Measurements from ENCODE around the gene MYH8.

The MYH8 gene

GRCh38 chr17:10352893-10353292, 68.9 kb downstream of the MYH8 start:
- Histone ChIP-seq H3K9me3 (ENCODE audit: low read length) (no peaks in the 10 kb centered on the region), H4K20me1 (ENCODE audit: insufficient read depth, low read length) (no peaks in the 10 kb centered on the region), H3K36me3 (ENCODE audit: insufficient read depth, low read length) (no peaks in the 10 kb centered on the region), H3K4me2 (ENCODE audit: low read length) (no peak overlapping the region), H3K4me3 (ENCODE audit: low read depth, low read length, poor library complexity, severe bottlenecking) (no peak overlapping the region), H3K27me3 (ENCODE audit: insufficient read depth, low read length) (no peaks in the 10 kb centered on the region), H2AFZ (ENCODE audit: low read length) (no peak overlapping the region), H3K9me2 (ENCODE audit: low read depth, low read length) (no peaks in the 10 kb centered on the region), H3K4me1 (ENCODE audit: insufficient read depth, low read length, severe bottlenecking) (no peaks in the 10 kb centered on the region), H3F3A (ENCODE audit: insufficient read depth, low read length) (no peaks in the 10 kb centered on the region), H3K79me2 (ENCODE audit: insufficient read depth, low read length) (no peaks in the 10 kb centered on the region), H3K27ac (ENCODE audit: low read depth, low read length, poor library complexity, severe bottlenecking) (no peak overlapping the region), H3K9ac (ENCODE audit: low read length) (no peak overlapping the region)
- TF ChIP-seq EZH2 (IDR thresholded peaks at IDR 0.05; ENCODE audit: borderline replicate concordance, low read length): no peak
- TF ChIP-seq, protein P1, sequence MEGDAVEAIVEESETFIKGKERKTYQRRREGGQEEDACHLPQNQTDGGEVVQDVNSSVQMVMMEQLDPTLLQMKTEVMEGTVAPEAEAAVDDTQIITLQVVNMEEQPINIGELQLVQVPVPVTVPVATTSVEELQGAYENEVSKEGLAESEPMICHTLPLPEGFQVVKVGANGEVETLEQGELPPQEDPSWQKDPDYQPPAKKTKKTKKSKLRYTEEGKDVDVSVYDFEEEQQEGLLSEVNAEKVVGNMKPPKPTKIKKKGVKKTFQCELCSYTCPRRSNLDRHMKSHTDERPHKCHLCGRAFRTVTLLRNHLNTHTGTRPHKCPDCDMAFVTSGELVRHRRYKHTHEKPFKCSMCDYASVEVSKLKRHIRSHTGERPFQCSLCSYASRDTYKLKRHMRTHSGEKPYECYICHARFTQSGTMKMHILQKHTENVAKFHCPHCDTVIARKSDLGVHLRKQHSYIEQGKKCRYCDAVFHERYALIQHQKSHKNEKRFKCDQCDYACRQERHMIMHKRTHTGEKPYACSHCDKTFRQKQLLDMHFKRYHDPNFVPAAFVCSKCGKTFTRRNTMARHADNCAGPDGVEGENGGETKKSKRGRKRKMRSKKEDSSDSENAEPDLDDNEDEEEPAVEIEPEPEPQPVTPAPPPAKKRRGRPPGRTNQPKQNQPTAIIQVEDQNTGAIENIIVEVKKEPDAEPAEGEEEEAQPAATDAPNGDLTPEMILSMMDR (IDR thresholded peaks at IDR 0.05; ENCODE audit: low read length): no peak

DNA sequence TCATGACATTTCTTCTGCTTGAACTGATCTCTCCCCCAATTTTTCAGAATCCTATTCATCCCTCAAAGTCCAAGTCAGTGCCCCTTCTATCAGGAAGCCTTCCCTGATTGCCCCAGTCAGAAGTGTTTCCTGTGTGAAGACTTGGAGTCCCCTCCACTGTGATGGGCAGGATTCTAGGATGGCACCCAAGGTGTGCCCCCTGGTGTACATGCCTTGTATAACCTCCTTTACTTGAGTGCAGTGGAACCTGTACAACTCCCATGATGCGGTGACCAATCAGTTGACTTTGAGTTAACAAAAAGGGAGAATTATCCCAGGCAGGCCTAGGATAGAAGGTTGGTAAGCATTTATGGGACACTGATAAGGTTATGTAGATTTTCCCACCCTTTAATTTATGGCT, 72.3 kb downstream of the MYH8 start:
- H3K36me3 ChIP-seq (ENCODE audit: insufficient read depth, low read length): no peaks in the 10 kb centered on the region
- H4K20me1 ChIP-seq (ENCODE audit: insufficient read depth, low read length): no peaks in the 10 kb centered on the region
- H2AFZ ChIP-seq (ENCODE audit: low read length): no peak overlapping the region
- no peak overlapping the region for H3K4me2 ChIP-seq (ENCODE audit: low read length)
- TF ChIP-seq, protein P1 (IDR thresholded peaks at IDR 0.05; ENCODE audit: low read length): peak; percentile 33; the same call in 1 of the 2 replicates
- TF ChIP-seq EZH2 (IDR thresholded peaks at IDR 0.05; ENCODE audit: borderline replicate concordance, low read length): no peak
- no peak overlapping the region for H3K27ac ChIP-seq (ENCODE audit: low read depth, low read length, poor library complexity, severe bottlenecking)
- H3K79me2 ChIP-seq (ENCODE audit: insufficient read depth, low read length): no peaks in the 10 kb centered on the region
- no peak overlapping the region for H3K4me3 ChIP-seq (ENCODE audit: low read depth, low read length, poor library complexity, severe bottlenecking)
- H3K9me3 ChIP-seq (ENCODE audit: low read length): no peaks in the 10 kb centered on the region
- no peaks in the 10 kb centered on the region for H3K4me1 ChIP-seq (ENCODE audit: insufficient read depth, low read length, severe bottlenecking)
- H3K27me3 ChIP-seq (ENCODE audit: insufficient read depth, low read length): no peaks in the 10 kb centered on the region
- no peaks in the 10 kb centered on the region for H3F3A ChIP-seq (ENCODE audit: insufficient read depth, low read length)
- H3K9ac ChIP-seq (ENCODE audit: low read length): no peak overlapping the region
- no peaks in the 10 kb centered on the region for H3K9me2 ChIP-seq (ENCODE audit: low read depth, low read length)

DNA sequence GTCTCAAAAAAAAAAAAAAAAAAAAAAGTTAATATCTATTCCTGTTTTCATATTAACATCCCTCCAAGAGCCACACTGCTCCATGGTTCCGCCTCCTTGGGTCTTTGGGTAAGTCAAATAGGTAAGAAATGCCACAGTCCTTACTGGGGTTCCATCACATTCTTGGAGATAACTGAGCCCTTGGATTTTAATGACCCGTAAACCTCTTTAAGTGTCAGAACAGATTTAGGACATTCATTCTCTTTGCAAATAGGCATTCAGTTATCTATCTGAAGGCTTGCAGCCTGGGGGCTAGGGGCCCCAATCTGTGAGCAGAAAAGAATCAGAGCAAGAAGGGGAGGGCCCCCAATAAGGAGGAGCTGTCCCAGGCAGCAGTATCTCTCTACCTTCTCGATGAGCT, 76.9 kb downstream of the MYH8 start:
- Histone ChIP-seq H4K20me1 (ENCODE audit: insufficient read depth, low read length) (no peaks in the 10 kb centered on the region), H3F3A (ENCODE audit: insufficient read depth, low read length) (no peaks in the 10 kb centered on the region), H3K27ac (ENCODE audit: low read depth, low read length, poor library complexity, severe bottlenecking) (no peak overlapping the region), H3K9me3 (ENCODE audit: low read length) (no peaks in the 10 kb centered on the region), H3K9ac (ENCODE audit: low read length) (no peak overlapping the region), H3K27me3 (ENCODE audit: insufficient read depth, low read length) (no peaks in the 10 kb centered on the region), H3K4me2 (ENCODE audit: low read length) (no peak overlapping the region), H2AFZ (ENCODE audit: low read length) (no peak overlapping the region), H3K4me3 (ENCODE audit: low read depth, low read length, poor library complexity, severe bottlenecking) (no peak overlapping the region), H3K79me2 (ENCODE audit: insufficient read depth, low read length) (no peaks in the 10 kb centered on the region), H3K9me2 (ENCODE audit: low read depth, low read length) (no peaks in the 10 kb centered on the region), H3K4me1 (ENCODE audit: insufficient read depth, low read length, severe bottlenecking) (no peaks in the 10 kb centered on the region), H3K36me3 (ENCODE audit: insufficient read depth, low read length) (no peaks in the 10 kb centered on the region)
- TF ChIP-seq, protein P1 (IDR thresholded peaks at IDR 0.05; ENCODE audit: low read length): no peak
- TF ChIP-seq EZH2 (IDR thresholded peaks at IDR 0.05; ENCODE audit: borderline replicate concordance, low read length): no peak
